A549 (cell line): Measurements from ENCODE around the gene MOK. TPM values are rescaled to one million over a fixed set of nuclear protein-coding genes. Genes with fewer than 3 reads are reported as not detected.

Experiments
- ATAC-seq, 2 experiments: fragments of 200-7000 bp in 1 of 2; fragments of >200 bp in 1 of 2; cut with Nextera tagmentation in 1 of 2; cut with Tn5 transposase in 1 of 2; 3 replicates each; pipeline versions ENCODE4 v1.8.0 to v1.9.1; 2018 to 2020; ENCODE audit warnings: mild to moderate bottlenecking in 1 of 2, moderate library complexity in 1 of 2
- CTCF ChIA-PET: fragments of 300-600 bp; sonication (Branson Sonifier 250); formaldehyde crosslinking; extraction: SDS; loops from one replicate; lab custom pipeline; 2021; ENCODE audit warnings: antibody characterized with exemption, inconsistent platforms; lab: Yijun Ruan, JAX
- POLR2A ChIA-PET: fragments of 350-600 bp; formaldehyde crosslinking; extraction: SDS; loops from one replicate; lab custom pipeline; 2021; ENCODE audit warnings: antibody characterized with exemption, inconsistent platforms; lab: Yijun Ruan, JAX
- DNase-seq, 2 experiments: peaks; one replicate each; pipeline versions ENCODE4 v3.0.0 to v3.0.0-alpha.2; 2011 to 2016; ENCODE audit warnings: low read depth in 1 of 2, low spot score in 1 of 2
- FAIRE-seq: peaks from 2 replicates; lab custom pipeline; 2011; peaks lifted over from hg19 to GRCh38; lab: Jason Lieb, UNC
- H3K27ac ChIP-seq, 2 experiments: fragments of >200 bp; sonication (Bioruptor Twin); formaldehyde crosslinking; 3 replicates each; pipeline ENCODE4 v1.5.1; 2016 to 2017
- H3K4me1 ChIP-seq: fragments of >200 bp; sonication (Bioruptor Twin); formaldehyde crosslinking; 3 replicates; pipeline ENCODE4 v1.6.1; 2016
- H3K4me2 ChIP-seq: fragments of >200 bp; sonication (Bioruptor Twin); formaldehyde crosslinking; 3 replicates; pipeline ENCODE4 v1.6.1; 2016
- H3K4me3 ChIP-seq: fragments of >200 bp; sonication (Bioruptor Twin); formaldehyde crosslinking; 3 replicates; pipeline ENCODE4 v1.5.1; 2016
- H3K9me3 ChIP-seq: fragments of >200 bp; sonication (Bioruptor Twin); formaldehyde crosslinking; 3 replicates; pipeline ENCODE4 v1.6.1; 2016
- CBX8 ChIP-seq: fragments of 200-600 bp; sonication (generic); IDR thresholded peaks from 2 replicates; pipeline ENCODE4 v1.6.1; 2016
- EHMT2 ChIP-seq: fragments of 200-600 bp; sonication (generic); IDR thresholded peaks from 2 replicates; pipeline ENCODE4 v1.6.1; 2016; ENCODE audit warnings: antibody characterized with exemption, low read depth, mild to moderate bottlenecking, moderate library complexity
- ESRRA ChIP-seq: fragments of 150-350 bp; IDR thresholded peaks from 2 replicates; pipeline ENCODE4 v1.6.1; 2014; ENCODE audit warnings: mild to moderate bottlenecking, low read length, borderline replicate concordance
- FOXS1 ChIP-seq: fragments of 250-450 bp; sonication (Bioruptor Pico); IDR thresholded peaks from 2 replicates; pipeline ENCODE4 v1.5.0; 2020; ENCODE audit warnings: mild to moderate bottlenecking, moderate library complexity
- GATA3 ChIP-seq: IDR thresholded peaks from 2 replicates; pipeline ENCODE4 v1.6.1; 2012; ENCODE audit warnings: borderline replicate concordance
- HEYL ChIP-seq: fragments of 250-450 bp; sonication (Bioruptor Pico); IDR thresholded peaks from 2 replicates; pipeline ENCODE4 v1.8.0; 2021; ENCODE audit warnings: mild to moderate bottlenecking, moderate library complexity
- HOXA7 ChIP-seq: fragments of 250-450 bp; sonication (Bioruptor Pico); IDR thresholded peaks from 2 replicates; pipeline ENCODE4 v1.5.0; 2020; ENCODE audit warnings: mild to moderate bottlenecking, moderate library complexity
- HOXB5 ChIP-seq: fragments of 250-450 bp; sonication (Bioruptor Pico); IDR thresholded peaks from 2 replicates; pipeline ENCODE4 v1.5.0; 2020; ENCODE audit warnings: mild to moderate bottlenecking, moderate library complexity
- KDM1A ChIP-seq: fragments of 200-600 bp; sonication (generic); IDR thresholded peaks from 2 replicates; pipeline ENCODE4 v1.6.1; 2016; ENCODE audit warnings: low read depth, mild to moderate bottlenecking
- MAFK ChIP-seq: fragments of 450-650 bp; IDR thresholded peaks from 2 replicates; pipeline ENCODE4 v1.6.1; 2014; ENCODE audit not compliant: partially characterized antibody
- MYC ChIP-seq: IDR thresholded peaks from 2 replicates; pipeline ENCODE4 v1.6.1; 2012; ENCODE audit warnings: mild to moderate bottlenecking, inconsistent platforms, low read length, improper control_type of control experiment, borderline replicate concordance
- NFE2L2 ChIP-seq: fragments of 150-350 bp; conservative IDR thresholded peaks from 2 replicates; pipeline ENCODE4 v1.6.1; 2014; ENCODE audit warnings: low read length
- NPAS2 ChIP-seq: fragments of 250-450 bp; sonication (Bioruptor Pico); IDR thresholded peaks from 2 replicates; pipeline ENCODE4 v1.8.0; 2022; ENCODE audit warnings: mild to moderate bottlenecking, moderate library complexity, borderline replicate concordance
- PHF8 ChIP-seq: fragments of 200-600 bp; sonication (generic); IDR thresholded peaks from 2 replicates; pipeline ENCODE4 v1.6.1; 2016; ENCODE audit warnings: low read depth, mild to moderate bottlenecking, antibody characterized with exemption, moderate library complexity, borderline replicate concordance
- RAD21 ChIP-seq, 2 experiments: fragments of >200 bp in 1 of 2; sonication (Bioruptor Twin) in 1 of 2; formaldehyde crosslinking in 1 of 2; IDR thresholded peaks in 1 of 2; conservative IDR thresholded peaks in 1 of 2; 2 replicates in 1 of 2; 3 replicates in 1 of 2; pipeline ENCODE4 v1.6.1; 2012 to 2018; ENCODE audit warnings: inconsistent platforms in 1 of 2
- RFX5 ChIP-seq: fragments of 450-650 bp; IDR thresholded peaks from 2 replicates; pipeline ENCODE4 v1.7.1; 2014; ENCODE audit warnings: antibody characterized with exemption, mild to moderate bottlenecking, moderate library complexity
- SMC3 ChIP-seq: fragments of >200 bp; sonication (Bioruptor Twin); formaldehyde crosslinking; IDR thresholded peaks from 3 replicates; pipeline ENCODE4 v1.6.1; 2018; ENCODE audit warnings: inconsistent platforms
- SREBF2 ChIP-seq: fragments of 450-650 bp; IDR thresholded peaks from 2 replicates; pipeline ENCODE4 v1.6.1; 2014; ENCODE audit warnings: mild to moderate bottlenecking, moderate library complexity
- ZFP36 ChIP-seq: fragments of 450-650 bp; IDR thresholded peaks from 2 replicates; pipeline ENCODE4 v1.6.1; 2014; ENCODE audit warnings: borderline replicate concordance; ENCODE audit not compliant: partially characterized antibody
- WGBS: methylation state at CpG from one replicate; pipeline ENCODE4 v1.1.6; 2017; ENCODE audit errors: missing lambda C conversion rate; 5-methylcytosine and 5-hydroxymethylcytosine counted together
- polyA plus RNA-seq, 4 experiments: library from polyadenylated mRNA; depleted of rRNA in 3 of 4; stranded (reverse); fragments of >200 nt; fragmentation: RNase III in 1 of 4; extraction: RNeasy Plus Mini Kit Qiagen cat#74134 plus additional on column Dnase treatment in 1 of 4; gene quantifications; 2 replicates in 3 of 4; 3 replicates in 1 of 4; pipeline ENCODE4 v1.2.3, GENCODE V29; 2011 to 2017
- TF ChIP-seq, protein P1 (sequence below): IDR thresholded peaks from 2 replicates; pipeline ENCODE4 v1.6.1; 2012; ENCODE audit warnings: low read depth, borderline replicate concordance
- TF ChIP-seq, protein P2 (sequence below): fragments of >200 bp; sonication (Bioruptor Twin); formaldehyde crosslinking; IDR thresholded peaks from 3 replicates; pipeline ENCODE4 v1.6.1; 2016
- TF ChIP-seq, protein P3 (sequence below): fragments of >200 bp; sonication (Bioruptor Twin); formaldehyde crosslinking; IDR thresholded peaks from 3 replicates; pipeline ENCODE4 v1.5.1; 2016
- TF ChIP-seq, protein P4 (sequence below): fragments of 150-350 bp; IDR thresholded peaks from 2 replicates; pipeline ENCODE4 v1.6.1; 2014; ENCODE audit warnings: low read depth, mild to moderate bottlenecking, low read length

The MOK gene
- polyA plus RNA-seq, 2 of the 4 experiments (the other 2 are of a cell fraction) = 12.6 to 18.5 TPM

- WGBS = 95% methylated on average over 4 of the region's 4 CpGs
- ATAC-seq (no peak), FAIRE-seq (no peak), DNase-seq (no peak)
- no peak overlapping the region for H3K27ac ChIP-seq
- CTCF ChIA-PET = interaction anchor here (1.1 kb wide), 1 partner anchor 10 kb away, joined by 3 read pairs; no protein-coding TSS in a partner anchor
- H3K4me1 ChIP-seq = peaks cover 12% of the 10 kb centered on the region
- no peak overlapping the region for H3K4me3 ChIP-seq
- H3K9me3 ChIP-seq = no peaks in the 10 kb centered on the region
- no peak overlapping the region for H3K4me2 ChIP-seq
- POLR2A ChIA-PET = no interaction called here
- no peak for TF ChIP-seq MYC
- no peak for TF ChIP-seq RAD21 (conservative IDR thresholded peaks at IDR 0.05 in 1 of 2, IDR thresholded peaks at IDR 0.05 in 1 of 2)
- TF ChIP-seq MAFK = no peak
- TF ChIP-seq CBX8 = no peak
- no peak for TF ChIP-seq HOXB5 (CRISPR knock-in tag)
- TF ChIP-seq NPAS2 (CRISPR knock-in tag) = no peak
- TF ChIP-seq, protein P1, sequence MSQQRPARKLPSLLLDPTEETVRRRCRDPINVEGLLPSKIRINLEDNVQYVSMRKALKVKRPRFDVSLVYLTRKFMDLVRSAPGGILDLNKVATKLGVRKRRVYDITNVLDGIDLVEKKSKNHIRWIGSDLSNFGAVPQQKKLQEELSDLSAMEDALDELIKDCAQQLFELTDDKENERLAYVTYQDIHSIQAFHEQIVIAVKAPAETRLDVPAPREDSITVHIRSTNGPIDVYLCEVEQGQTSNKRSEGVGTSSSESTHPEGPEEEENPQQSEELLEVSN = no peak
- no peak for TF ChIP-seq KDM1A
- TF ChIP-seq EHMT2 = no peak
- no peak for TF ChIP-seq GATA3
- TF ChIP-seq SMC3 = no peak
- no peak for TF ChIP-seq ESRRA
- TF ChIP-seq, protein P2, sequence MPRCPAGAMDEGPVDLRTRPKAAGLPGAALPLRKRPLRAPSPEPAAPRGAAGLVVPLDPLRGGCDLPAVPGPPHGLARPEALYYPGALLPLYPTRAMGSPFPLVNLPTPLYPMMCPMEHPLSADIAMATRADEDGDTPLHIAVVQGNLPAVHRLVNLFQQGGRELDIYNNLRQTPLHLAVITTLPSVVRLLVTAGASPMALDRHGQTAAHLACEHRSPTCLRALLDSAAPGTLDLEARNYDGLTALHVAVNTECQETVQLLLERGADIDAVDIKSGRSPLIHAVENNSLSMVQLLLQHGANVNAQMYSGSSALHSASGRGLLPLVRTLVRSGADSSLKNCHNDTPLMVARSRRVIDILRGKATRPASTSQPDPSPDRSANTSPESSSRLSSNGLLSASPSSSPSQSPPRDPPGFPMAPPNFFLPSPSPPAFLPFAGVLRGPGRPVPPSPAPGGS = no peak
- TF ChIP-seq ZFP36 = no peak
- TF ChIP-seq NFE2L2 = no peak
- TF ChIP-seq HEYL = no peak
- TF ChIP-seq, protein P3, sequence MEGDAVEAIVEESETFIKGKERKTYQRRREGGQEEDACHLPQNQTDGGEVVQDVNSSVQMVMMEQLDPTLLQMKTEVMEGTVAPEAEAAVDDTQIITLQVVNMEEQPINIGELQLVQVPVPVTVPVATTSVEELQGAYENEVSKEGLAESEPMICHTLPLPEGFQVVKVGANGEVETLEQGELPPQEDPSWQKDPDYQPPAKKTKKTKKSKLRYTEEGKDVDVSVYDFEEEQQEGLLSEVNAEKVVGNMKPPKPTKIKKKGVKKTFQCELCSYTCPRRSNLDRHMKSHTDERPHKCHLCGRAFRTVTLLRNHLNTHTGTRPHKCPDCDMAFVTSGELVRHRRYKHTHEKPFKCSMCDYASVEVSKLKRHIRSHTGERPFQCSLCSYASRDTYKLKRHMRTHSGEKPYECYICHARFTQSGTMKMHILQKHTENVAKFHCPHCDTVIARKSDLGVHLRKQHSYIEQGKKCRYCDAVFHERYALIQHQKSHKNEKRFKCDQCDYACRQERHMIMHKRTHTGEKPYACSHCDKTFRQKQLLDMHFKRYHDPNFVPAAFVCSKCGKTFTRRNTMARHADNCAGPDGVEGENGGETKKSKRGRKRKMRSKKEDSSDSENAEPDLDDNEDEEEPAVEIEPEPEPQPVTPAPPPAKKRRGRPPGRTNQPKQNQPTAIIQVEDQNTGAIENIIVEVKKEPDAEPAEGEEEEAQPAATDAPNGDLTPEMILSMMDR = no peak
- no peak for TF ChIP-seq SREBF2
- TF ChIP-seq PHF8 = no peak
Measured at GRCh38 chr14:102194856-102195255, 110.1 kb downstream of the MOK start.

- ChIA-PET POLR2A (no interaction called here), CTCF (interaction anchor here (0.6 kb wide), 1 partner anchor 10 kb away, joined by 3 read pairs; no protein-coding TSS in a partner anchor)
- H3K4me2 ChIP-seq = no peak overlapping the region
- no peak overlapping the region for H3K4me3 ChIP-seq
- WGBS = 95% methylated on average over 13 of the region's 13 CpGs
- H3K27ac ChIP-seq = no peak overlapping the region
- DNase-seq (no peak), ATAC-seq (no peak), FAIRE-seq (no peak)
- TF ChIP-seq MAFK (peak; percentile 37), FOXS1 (CRISPR knock-in tag) (no peak)
- no peaks in the 10 kb centered on the region for H3K9me3 ChIP-seq
- H3K4me1 ChIP-seq = peaks cover 13% of the 10 kb centered on the region
Measured at GRCh38 chr14:102192840-102193502, 112.0 kb downstream of the MOK start.

- no peak for FAIRE-seq
- POLR2A ChIA-PET = no interaction called here
- peaks cover 42% of the 10 kb centered on the region for H3K4me1 ChIP-seq
Measured at GRCh38 chr14:102189874-102190273, 115.1 kb downstream of the MOK start.

More at GRCh38 chr14:102189874-102190273, 115.1 kb downstream of the MOK start:
- H3K4me3 ChIP-seq = no peak overlapping the region
- CTCF ChIA-PET = no interaction called here
- no peak overlapping the region for H3K27ac ChIP-seq
- 94% methylated on average over 5 of the region's 5 CpGs for WGBS
- H3K4me2 ChIP-seq = no peak overlapping the region
- TF ChIP-seq, protein P1 = no peak
- TF ChIP-seq FOXS1 (CRISPR knock-in tag) = no peak
- TF ChIP-seq HOXA7 (CRISPR knock-in tag) = no peak
- TF ChIP-seq, protein P4, sequence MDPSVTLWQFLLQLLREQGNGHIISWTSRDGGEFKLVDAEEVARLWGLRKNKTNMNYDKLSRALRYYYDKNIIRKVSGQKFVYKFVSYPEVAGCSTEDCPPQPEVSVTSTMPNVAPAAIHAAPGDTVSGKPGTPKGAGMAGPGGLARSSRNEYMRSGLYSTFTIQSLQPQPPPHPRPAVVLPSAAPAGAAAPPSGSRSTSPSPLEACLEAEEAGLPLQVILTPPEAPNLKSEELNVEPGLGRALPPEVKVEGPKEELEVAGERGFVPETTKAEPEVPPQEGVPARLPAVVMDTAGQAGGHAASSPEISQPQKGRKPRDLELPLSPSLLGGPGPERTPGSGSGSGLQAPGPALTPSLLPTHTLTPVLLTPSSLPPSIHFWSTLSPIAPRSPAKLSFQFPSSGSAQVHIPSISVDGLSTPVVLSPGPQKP = no peak
- no peak for TF ChIP-seq RFX5
- H3K9me3 ChIP-seq = no peaks in the 10 kb centered on the region
- no peak for ATAC-seq
- DNase-seq = no peak
